Suprapubic skin (tissue), 4 donors: ENCODE measurements around the gene CYB561D2.

ENCODE experiments used
- CTCF ChIP-seq, 2 donors: fragments of 200-600 bp in 1 of 2; fragments of 450-650 bp in 1 of 2; sonication (generic) in 1 of 2; IDR thresholded peaks; one replicate each; pipeline ENCODE4 v1.5.1; 2016 to 2019; ENCODE audit warnings: antibody characterized with exemption in 2 of 2, mild to moderate bottlenecking in 1 of 2, moderate library complexity in 1 of 2
- EP300 ChIP-seq: sonication (generic); formaldehyde crosslinking; IDR thresholded peaks from one replicate; pipeline ENCODE4 v1.6.1; 2017; ENCODE audit warnings: antibody characterized with exemption
- POLR2A ChIP-seq, 2 donors: fragments of 450-650 bp; IDR thresholded peaks; one replicate each; pipeline ENCODE4 v1.6.1; 2017; ENCODE audit warnings: antibody characterized with exemption in 2 of 2, mild to moderate bottlenecking in 2 of 2, moderate library complexity in 2 of 2
- POLR2AphosphoS5 ChIP-seq, 3 donors: sonication (generic); formaldehyde crosslinking; IDR thresholded peaks; one replicate each; pipeline ENCODE4 v1.6.1; 2017; ENCODE audit warnings: antibody characterized with exemption in 3 of 3

GRCh38 chr3:50371133-50371685 lies 20.5 kb downstream of the CYB561D2 start:
- TF ChIP-seq CTCF (IDR thresholded peaks at IDR 0.05) = no peak
- no peak for TF ChIP-seq POLR2A (IDR thresholded peaks at IDR 0.05)
- no peak for TF ChIP-seq POLR2AphosphoS5 (IDR thresholded peaks at IDR 0.05)
- no peak for TF ChIP-seq EP300
